ENCODE measurements around the gene FGGY. TPM values are rescaled to one million over a fixed set of nuclear protein-coding genes. Genes with fewer than 3 reads are reported as not detected.
A peak's percentile ranks its signal among the peaks of the same experiment; 100 is the strongest.

FGGY gene
- total RNA-seq, 2 donors from 2014 or later, result 12.2 to 17.4 TPM

GRCh38 chr1:59285691-59286090, 11.2 kb upstream of the FGGY start:
- Histone ChIP-seq H3K36me3 (replicated peaks in 1 of 2; ENCODE audit: insufficient read depth in 1 of 2, low read depth in 2 of 2) (no peaks in the 10 kb centered on the region), H3K4me3 (no peak overlapping the region), H3K27ac (no peak overlapping the region), H3K27me3 (no peaks in the 10 kb centered on the region), H3K9me3 (no peaks in the 10 kb centered on the region), H3K4me1 (peaks cover 9% of the 10 kb centered on the region)
- WGBS, 2 donors, result 87% methylated on average over 4 of the region's 4 CpGs
- intact Hi-C loops (cut with DNase I), result no loop called here
- ATAC-seq (no peak), DNase-seq (no peak)
- TF ChIP-seq POLR2A (IDR thresholded peaks at IDR 0.05) (no peak), CTCF (IDR thresholded peaks at IDR 0.05) (no peak)

GRCh38 chr1:59288046-59288445, 8.8 kb upstream of the FGGY start:
- intact Hi-C loops (cut with DNase I), result no loop called here
- H3K27me3 ChIP-seq, result no peaks in the 10 kb centered on the region
- DNase-seq (no peak), ATAC-seq (no peak)
- no peak overlapping the region for H3K27ac ChIP-seq
- H3K9me3 ChIP-seq, result no peaks in the 10 kb centered on the region
- no peaks in the 10 kb centered on the region for H3K36me3 ChIP-seq (replicated peaks in 1 of 2; ENCODE audit: insufficient read depth in 1 of 2, low read depth in 2 of 2)
- peaks cover 9% of the 10 kb centered on the region for H3K4me1 ChIP-seq
- no peak overlapping the region for H3K4me3 ChIP-seq
- 77% methylated on average over 3 of the region's 3 CpGs for WGBS, 2 donors
- TF ChIP-seq CTCF (IDR thresholded peaks at IDR 0.05) (no peak), POLR2A (IDR thresholded peaks at IDR 0.05) (no peak)

GRCh38 chr1:59289570-59289969, 7.3 kb upstream of the FGGY start:
- 89 to 95% methylated on average over 2 of the region's 2 CpGs for WGBS, 2 donors
- TF ChIP-seq CTCF (IDR thresholded peaks at IDR 0.05) (no peak), POLR2A (IDR thresholded peaks at IDR 0.05) (no peak)
- Histone ChIP-seq H3K27ac (no peak overlapping the region), H3K4me3 (no peak overlapping the region), H3K9me3 (no peaks in the 10 kb centered on the region), H3K36me3 (replicated peaks in 1 of 2; ENCODE audit: insufficient read depth in 1 of 2, low read depth in 2 of 2) (no peaks in the 10 kb centered on the region), H3K4me1 (peaks cover 9% of the 10 kb centered on the region), H3K27me3 (no peaks in the 10 kb centered on the region)
- DNase-seq, result no peak
- intact Hi-C loops (cut with DNase I), result no loop called here
- no peak for ATAC-seq

GRCh38 chr1:59290193-59290949, 6.5 kb upstream of the FGGY start:
- peaks cover 13% of the 10 kb centered on the region for H3K4me1 ChIP-seq
- H3K36me3 ChIP-seq (replicated peaks in 1 of 2; ENCODE audit: insufficient read depth in 1 of 2, low read depth in 2 of 2), result no peaks in the 10 kb centered on the region
- ATAC-seq (peak; percentile 91), DNase-seq (peak; percentile 65 to 78 (median 74))
- no peaks in the 10 kb centered on the region for H3K27me3 ChIP-seq
- H3K9me3 ChIP-seq, result no peaks in the 10 kb centered on the region
- H3K4me3 ChIP-seq, result no peak overlapping the region
- WGBS, 2 donors, result 52 to 63% methylated on average over 9 of the region's 9 CpGs
- intact Hi-C loops (cut with DNase I), result loop anchor here (10.0 kb wide), 1 partner anchor 414 kb away; no protein-coding TSS in a partner anchor
- no peak overlapping the region for H3K27ac ChIP-seq
- TF ChIP-seq CTCF (IDR thresholded peaks at IDR 0.05), result peak in 6 of 7 experiments; percentile 39 to 74 (median 62)
- no peak for TF ChIP-seq POLR2A (IDR thresholded peaks at IDR 0.05)

GRCh38 chr1:59291561-59291960, 5.3 kb upstream of the FGGY start:
- TF ChIP-seq CTCF (IDR thresholded peaks at IDR 0.05) (no peak), POLR2A (IDR thresholded peaks at IDR 0.05) (no peak)
- intact Hi-C loops (cut with DNase I), result loop anchor here (10.0 kb wide), 1 partner anchor 413 kb away; no protein-coding TSS in a partner anchor

More at GRCh38 chr1:59291561-59291960, 5.3 kb upstream of the FGGY start:
- H3K4me3 ChIP-seq, result no peak overlapping the region
- no peak for DNase-seq
- no peaks in the 10 kb centered on the region for H3K9me3 ChIP-seq
- H3K27ac ChIP-seq, result no peak overlapping the region
- no peaks in the 10 kb centered on the region for H3K36me3 ChIP-seq (replicated peaks in 1 of 2; ENCODE audit: insufficient read depth in 1 of 2, low read depth in 2 of 2)
- no peaks in the 10 kb centered on the region for H3K27me3 ChIP-seq
- peaks cover 18% of the 10 kb centered on the region for H3K4me1 ChIP-seq
- ATAC-seq, result no peak

Data from body of pancreas (tissue), 4 donors.